Gastrocnemius medialis (tissue), 4 donors: ENCODE results near the gene TSHR. TPM values are rescaled to one million over a fixed set of nuclear protein-coding genes. Genes with fewer than 3 reads are reported as not detected.
A peak's percentile ranks its signal among the peaks of the same experiment; 100 is the strongest.

Experiments
- ATAC-seq, 2 donors: fragments of 150-250 bp; one replicate each; pipeline ENCODE4 v1.9.1; 2016
- DNase-seq, 2 donors: peaks; one replicate each; pipeline ENCODE4 v3.0.0-alpha.2; 2019
- H3K27ac ChIP-seq, 4 donors: fragments of 200-600 bp; sonication (generic); 1 replicate in 1 of 4; 2 replicates in 3 of 4; pipeline ENCODE4 v1.5.1; 2016 to 2018; ENCODE audit warnings: mild to moderate bottlenecking in 2 of 4, moderate library complexity in 1 of 4
- H3K27me3 ChIP-seq, 3 donors: fragments of 200-600 bp; sonication (generic) in 2 of 3; 1 replicate in 1 of 3; 2 replicates in 2 of 3; pipeline versions ENCODE4 v1.5.1 to v1.6.0; 2016 to 2019; ENCODE audit warnings: mild to moderate bottlenecking in 1 of 3, moderate library complexity in 1 of 3
- H3K36me3 ChIP-seq, 2 donors: fragments of 200-600 bp; sonication (generic) in 1 of 2; one replicate each; pipeline ENCODE4 v1.5.1; 2017 to 2018
- H3K4me1 ChIP-seq, 2 donors: fragments of 200-600 bp; sonication (generic) in 1 of 2; one replicate each; pipeline ENCODE4 v1.5.1; 2016 to 2017; ENCODE audit warnings: mild to moderate bottlenecking in 2 of 2
- H3K4me3 ChIP-seq, 4 donors: fragments of 200-600 bp; sonication (generic) in 3 of 4; 1 replicate in 1 of 4; 2 replicates in 3 of 4; pipeline ENCODE4 v1.5.1; 2016 to 2019; ENCODE audit warnings: mild to moderate bottlenecking in 2 of 4
- H3K9me3 ChIP-seq, 3 donors: fragments of 200-600 bp; sonication (generic) in 2 of 3; 1 replicate in 1 of 3; 2 replicates in 2 of 3; pipeline ENCODE4 v1.5.1; 2016 to 2019
- CTCF ChIP-seq, 5 experiments: fragments of 450-650 bp in 3 of 5; fragments of 200-600 bp in 2 of 5; sonication (generic) in 2 of 5; IDR thresholded peaks in 4 of 5; conservative IDR thresholded peaks in 1 of 5; 1 replicate in 4 of 5; 2 replicates in 1 of 5; pipeline ENCODE4 v1.5.1; 2016 to 2019; ENCODE audit warnings: antibody characterized with exemption in 5 of 5, mild to moderate bottlenecking in 3 of 5, moderate library complexity in 3 of 5
- POLR2A ChIP-seq, 2 donors: fragments of 450-650 bp; IDR thresholded peaks; one replicate each; pipeline ENCODE4 v1.6.1; 2017; ENCODE audit warnings: antibody characterized with exemption in 2 of 2, mild to moderate bottlenecking in 2 of 2, moderate library complexity in 2 of 2
- in situ Hi-C, 4 donors: fragments of 200-750 bp; cut with MboI; loops; one replicate each; pipeline versions ENCODE4 v1.15.0 to v1.8.0; 2017; ENCODE audit warnings: low sequenced_read_pairs in 4 of 4
- intact Hi-C: fragments of 100-400 bp; cut with DNase I; formaldehyde crosslinking; loops from one replicate; pipeline ENCODE4 v1.15.1; 2023; ENCODE audit warnings: low total_unique reads
- total RNA-seq, 4 donors: library from RNA; depleted of rRNA; stranded (reverse); fragments of >200 nt; gene quantifications; one replicate each; pipeline versions ENCODE4 v1.1.0 to v1.2.3, GENCODE V29; 2016

Gene TSHR
- total RNA-seq, 4 donors from 2014 or later, result not detected

- intact Hi-C loops, result no loop called here
These were observed 4.1 kb downstream of the TSHR start for GRCh38 chr14:80959496-80959895.

GRCh38 chr14:80965037-80965436 lies 9.6 kb downstream of the TSHR start:
- intact Hi-C loops (no loop called here), in situ Hi-C loops (no loop called here)
- Histone ChIP-seq H3K27me3 (no peaks in the 10 kb centered on the region), H3K27ac (no peak overlapping the region), H3K36me3 (no peaks in the 10 kb centered on the region), H3K9me3 (no peaks in the 10 kb centered on the region), H3K4me3 (no peak overlapping the region), H3K4me1 (no peaks in the 10 kb centered on the region)
- DNase-seq (no peak), ATAC-seq (no peak)
- TF ChIP-seq CTCF (IDR thresholded peaks at IDR 0.05 in 4 of 5, conservative IDR thresholded peaks at IDR 0.05 in 1 of 5), result no peak

More at GRCh38 chr14:80959496-80959895, 4.1 kb downstream of the TSHR start:
- peaks cover 0 to 7% of the 10 kb centered on the region in 2 donors for H3K4me1 ChIP-seq
- no peak overlapping the region for H3K27ac ChIP-seq
- no peaks in the 10 kb centered on the region for H3K27me3 ChIP-seq
- TF ChIP-seq POLR2A (IDR thresholded peaks at IDR 0.05) (no peak), CTCF (IDR thresholded peaks at IDR 0.05 in 4 of 5, conservative IDR thresholded peaks at IDR 0.05 in 1 of 5) (no peak)
- in situ Hi-C loops, result no loop called here
- DNase-seq (no peak), ATAC-seq (no peak)
- no peaks in the 10 kb centered on the region for H3K36me3 ChIP-seq
- H3K9me3 ChIP-seq, result no peaks in the 10 kb centered on the region
- H3K4me3 ChIP-seq, result no peak overlapping the region

GRCh38 chr14:80973931-80974641 lies 18.7 kb downstream of the TSHR start:
- H3K27ac ChIP-seq, result peak overlapping the region; percentile 24 to 76 (median 41)
- H3K4me1 ChIP-seq, result peaks cover 12 to 13% of the 10 kb centered on the region in 2 donors
- no peak for DNase-seq
- no peaks in the 10 kb centered on the region for H3K9me3 ChIP-seq
- in situ Hi-C loops, result no loop called here
- no peaks in the 10 kb centered on the region for H3K27me3 ChIP-seq
- intact Hi-C loops, result no loop called here
- ATAC-seq, result peak; percentile 78 to 93
- no peaks in the 10 kb centered on the region for H3K36me3 ChIP-seq
- peak overlapping the region; percentile 21 to 30 (median 28) for H3K4me3 ChIP-seq
- no peak for TF ChIP-seq POLR2A (IDR thresholded peaks at IDR 0.05)
- TF ChIP-seq CTCF (IDR thresholded peaks at IDR 0.05 in 4 of 5, conservative IDR thresholded peaks at IDR 0.05 in 1 of 5), result no peak

GRCh38 chr14:80974679-80975078 lies 19.3 kb downstream of the TSHR start:
- Histone ChIP-seq H3K4me1 (peaks cover 12 to 13% of the 10 kb centered on the region in 2 donors), H3K27ac (peak overlapping the region in 1 of 4 donors; percentile 76), H3K27me3 (no peaks in the 10 kb centered on the region), H3K9me3 (no peaks in the 10 kb centered on the region), H3K4me3 (no peak overlapping the region), H3K36me3 (no peaks in the 10 kb centered on the region)
- ATAC-seq (no peak), DNase-seq (no peak)
- TF ChIP-seq CTCF (IDR thresholded peaks at IDR 0.05 in 4 of 5, conservative IDR thresholded peaks at IDR 0.05 in 1 of 5), result no peak
- in situ Hi-C loops, result loop anchor here (25.0 kb wide), 1 partner anchor 488 kb away; no protein-coding TSS in a partner anchor
- intact Hi-C loops, result no loop called here
